TTC549 (cell line): ENCODE measurements around the gene CSNK2A1.

ENCODE experiments used
- FAIRE-seq: peaks from 2 replicates; lab custom pipeline; 2012; peaks lifted over from hg19 to GRCh38; lab: Jason Lieb, UNC

The CSNK2A1 gene

GRCh38 chr20:564192-564591, 20.6 kb upstream of the CSNK2A1 start:
- no peak for FAIRE-seq

- no peak for FAIRE-seq
These were observed 19.6 kb upstream of the CSNK2A1 start for GRCh38 chr20:563187-563586.

DNA sequence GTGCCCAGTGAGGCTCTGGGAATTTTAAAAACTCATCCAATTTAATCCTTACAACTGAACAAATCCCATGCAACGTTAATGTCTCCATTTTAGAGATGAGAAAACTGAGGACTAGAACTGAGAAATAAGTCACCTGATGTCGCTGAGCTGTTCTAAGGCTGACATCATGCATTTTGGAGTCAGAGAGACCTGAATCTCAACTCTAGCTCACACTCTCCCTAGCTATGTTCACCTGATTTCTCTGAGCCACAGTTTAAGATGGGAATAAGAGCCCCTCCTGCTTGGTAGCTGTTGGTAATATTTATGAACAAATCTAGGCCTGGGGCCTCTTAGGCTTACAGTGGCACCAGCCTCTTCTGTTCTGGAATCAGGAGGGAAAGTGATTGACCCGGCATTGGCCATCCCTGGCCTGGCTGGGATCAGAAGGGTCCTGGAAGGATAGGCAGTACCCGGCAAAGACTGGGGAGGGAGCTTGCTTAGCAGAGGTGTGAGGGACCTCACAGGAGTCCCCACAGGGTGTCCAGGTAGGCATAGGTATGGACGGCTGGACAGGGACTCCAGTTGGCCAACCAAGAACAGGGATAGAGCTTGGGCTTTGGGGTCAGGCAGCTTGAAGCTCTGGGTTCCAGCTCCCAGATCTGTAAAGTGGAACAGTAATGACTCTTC, 18.8 kb upstream of the CSNK2A1 start:
- FAIRE-seq: no peak

- peak; percentile 69 for FAIRE-seq
These were observed 18.0 kb upstream of the CSNK2A1 start for GRCh38 chr20:561437-562231.

DNA sequence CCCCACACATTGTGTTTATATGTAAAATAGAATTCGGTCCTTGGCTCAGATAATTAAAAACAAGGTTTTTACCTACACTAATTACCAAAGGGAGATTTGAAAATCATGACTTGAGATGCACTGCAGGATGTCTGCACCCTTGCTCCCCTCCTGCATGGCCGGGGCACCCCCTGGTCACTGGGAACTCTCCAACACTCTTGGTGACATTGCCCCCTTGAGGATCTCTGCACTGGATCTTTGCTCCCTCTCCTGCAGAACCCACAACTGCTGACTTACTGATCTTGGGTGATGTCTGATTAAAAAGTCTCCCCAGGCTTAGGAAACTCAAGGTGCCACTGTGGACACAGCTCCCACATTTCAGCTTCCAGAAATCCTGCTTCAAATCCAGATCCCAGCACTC, 17.1 kb upstream of the CSNK2A1 start:
- no peak for FAIRE-seq

DNA sequence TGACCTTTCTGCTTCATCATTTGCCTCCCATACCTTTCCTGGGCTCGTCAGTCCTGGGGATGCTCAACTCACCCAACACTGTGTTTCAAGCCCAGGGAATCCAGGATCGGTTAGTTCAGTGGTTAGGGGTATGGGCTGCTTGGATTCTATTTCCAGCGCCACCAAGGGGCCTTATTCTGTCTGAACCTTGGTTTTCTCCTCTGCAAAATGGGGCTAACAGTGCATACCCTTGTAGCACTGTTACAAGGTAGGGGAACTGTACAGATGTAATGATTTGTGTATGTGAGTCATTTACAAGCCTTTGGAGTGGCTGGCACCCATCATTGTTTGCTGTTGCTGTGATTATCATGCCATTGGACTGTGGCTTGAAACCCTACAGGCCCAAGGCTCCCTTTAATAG, 14.5 kb upstream of the CSNK2A1 start:
- no peak for FAIRE-seq

DNA sequence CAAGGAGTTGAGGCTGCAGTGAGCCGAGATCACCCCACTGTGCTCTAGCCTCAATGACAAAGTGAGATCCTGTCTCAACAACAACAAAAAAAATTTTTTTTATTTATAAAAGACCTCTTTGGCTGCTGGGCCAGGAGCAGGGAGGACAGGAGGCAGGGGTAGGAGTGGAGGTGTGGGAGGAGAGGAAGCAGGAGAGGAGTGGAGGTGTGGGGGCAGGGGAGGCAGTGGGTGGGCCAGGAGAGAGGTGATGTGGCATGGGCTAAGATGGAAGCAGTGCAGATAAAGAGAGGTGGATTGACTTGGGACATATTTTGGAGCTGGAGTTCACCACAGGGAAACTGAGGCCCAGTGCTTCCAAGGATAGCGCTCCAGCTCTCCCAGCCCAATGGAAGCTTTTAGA, 13.4 kb upstream of the CSNK2A1 start:
- FAIRE-seq: no peak

DNA sequence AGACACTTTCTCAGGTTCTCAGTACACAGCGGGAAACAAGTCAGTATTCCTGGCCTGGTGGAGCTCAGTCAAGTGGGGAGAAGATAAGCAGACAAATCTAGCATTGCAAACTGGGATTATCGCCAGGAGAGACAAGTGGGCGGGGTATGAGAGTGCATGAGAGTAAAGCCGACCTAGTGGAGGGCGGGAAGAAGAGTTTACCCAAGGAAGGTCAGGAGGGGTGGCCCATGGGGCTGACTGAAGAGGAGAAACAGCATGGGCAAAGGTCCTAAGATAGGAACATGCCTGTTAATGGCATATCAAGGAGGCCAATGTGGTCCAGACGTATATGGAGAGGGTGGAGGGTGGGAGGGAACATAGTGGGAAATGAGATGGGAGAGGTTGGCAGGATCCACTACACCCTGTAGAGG, 12.4 kb upstream of the CSNK2A1 start:
- FAIRE-seq: no peak

- no peak for FAIRE-seq
These were observed 7.0 kb upstream of the CSNK2A1 start for GRCh38 chr20:550611-551010.

DNA sequence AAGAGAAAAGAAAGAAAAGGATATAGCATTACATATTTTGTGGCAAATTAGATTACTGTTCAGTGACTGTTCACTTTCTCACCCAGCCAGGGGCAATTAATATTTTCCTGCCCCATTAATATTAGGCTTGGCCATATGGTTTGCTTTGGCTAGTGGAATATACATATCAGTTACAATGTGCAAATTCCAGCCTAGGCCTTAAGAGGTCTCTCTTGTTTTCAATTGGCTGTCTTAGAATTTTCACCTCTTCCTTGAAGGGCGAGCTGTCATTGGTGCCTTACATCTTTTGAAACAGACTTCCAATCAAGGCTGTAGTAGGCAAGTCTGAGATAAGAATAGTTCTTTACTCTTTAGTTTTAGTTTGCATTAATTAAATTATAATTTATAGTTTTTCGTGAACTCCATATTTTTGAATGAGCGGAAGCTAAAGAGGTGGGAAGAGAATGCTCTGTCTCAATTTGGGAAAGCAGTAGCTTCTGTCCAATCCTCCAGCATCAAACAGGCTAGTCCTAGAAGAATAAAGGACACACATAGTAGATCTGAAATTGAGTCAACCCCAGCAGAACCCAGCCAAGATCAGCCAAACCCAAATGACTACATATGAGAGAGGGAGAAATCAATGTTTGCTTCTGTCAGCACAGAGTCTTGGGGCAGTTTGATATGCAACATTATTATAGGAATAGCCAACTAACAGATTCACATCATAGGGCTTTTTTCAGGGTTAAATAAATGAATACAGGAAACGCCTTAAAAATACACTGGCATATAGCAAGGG, 6.3 kb upstream of the CSNK2A1 start:
- no peak for FAIRE-seq

- no peak for FAIRE-seq
These were observed 5.3 kb upstream of the CSNK2A1 start for GRCh38 chr20:548906-549305.

DNA sequence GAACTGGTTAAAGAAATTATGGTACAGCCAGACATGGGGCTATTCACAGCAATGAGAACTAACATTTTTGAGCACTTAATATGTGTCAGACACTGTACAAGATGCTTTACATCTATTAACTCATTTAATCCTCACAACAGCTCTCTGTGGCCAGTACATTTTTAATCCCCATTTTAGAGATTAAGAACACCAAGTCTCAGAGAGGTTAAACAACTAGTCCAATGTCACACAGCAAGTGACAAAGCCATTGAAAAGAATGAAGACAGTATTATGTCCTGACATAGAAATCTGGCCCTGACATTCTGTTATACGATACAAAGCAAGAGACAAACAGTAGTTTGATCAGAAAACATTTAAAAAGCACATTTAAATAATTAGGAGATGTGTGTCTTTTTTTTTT, 3.8 kb upstream of the CSNK2A1 start:
- FAIRE-seq: no peak

DNA sequence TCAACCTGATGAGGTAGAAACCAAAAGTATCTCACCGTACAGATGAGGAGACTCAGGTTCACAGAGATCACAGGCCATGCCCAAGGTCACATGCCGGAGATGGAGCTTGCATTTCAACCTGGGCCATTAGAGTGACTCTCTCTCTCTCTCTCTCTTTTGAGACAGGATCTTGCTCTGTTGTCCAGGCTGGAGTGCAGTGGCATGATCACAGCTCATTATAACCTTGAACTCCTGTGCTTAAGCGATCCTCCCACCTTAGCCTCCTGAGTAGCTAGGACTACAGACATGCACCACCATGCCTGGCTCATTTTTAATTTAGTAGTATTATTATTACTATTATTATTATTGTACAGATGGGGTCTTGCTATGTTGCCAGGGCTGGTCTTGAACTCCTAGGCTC, 2.8 kb upstream of the CSNK2A1 start:
- no peak for FAIRE-seq

- no peak for FAIRE-seq
These were observed 649 bp upstream of the CSNK2A1 start for GRCh38 chr20:544153-544725.

- no peak for FAIRE-seq
These were observed 717 bp downstream of the CSNK2A1 start for GRCh38 chr20:542777-543368.

GRCh38 chr20:540391-541201, 3.0 kb downstream of the CSNK2A1 start:
- no peak for FAIRE-seq

DNA sequence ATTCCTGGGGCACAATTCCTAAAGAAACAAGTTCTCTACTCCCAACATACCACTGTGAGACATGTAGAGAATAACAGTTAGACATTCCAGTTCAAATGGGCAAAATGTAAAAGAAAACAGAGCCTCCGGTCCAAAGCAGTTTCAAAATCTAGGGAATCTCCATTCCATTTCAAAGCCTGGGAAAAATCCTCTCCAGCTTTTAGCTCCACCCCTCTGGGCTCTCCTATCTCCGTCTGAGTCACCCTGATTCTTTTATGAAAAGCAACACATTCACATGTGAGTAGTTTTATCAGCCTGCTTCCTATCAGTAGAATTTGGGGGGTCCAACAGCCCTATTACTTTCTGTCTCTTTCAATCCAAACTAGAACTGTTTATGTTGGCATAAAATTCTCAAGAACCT, 3.7 kb downstream of the CSNK2A1 start:
- no peak for FAIRE-seq

GRCh38 chr20:539191-539590, 4.4 kb downstream of the CSNK2A1 start:
- no peak for FAIRE-seq

GRCh38 chr20:537983-538382, 5.6 kb downstream of the CSNK2A1 start:
- FAIRE-seq: no peak

- no peak for FAIRE-seq
These were observed 7.1 kb downstream of the CSNK2A1 start for GRCh38 chr20:536426-537010.

DNA sequence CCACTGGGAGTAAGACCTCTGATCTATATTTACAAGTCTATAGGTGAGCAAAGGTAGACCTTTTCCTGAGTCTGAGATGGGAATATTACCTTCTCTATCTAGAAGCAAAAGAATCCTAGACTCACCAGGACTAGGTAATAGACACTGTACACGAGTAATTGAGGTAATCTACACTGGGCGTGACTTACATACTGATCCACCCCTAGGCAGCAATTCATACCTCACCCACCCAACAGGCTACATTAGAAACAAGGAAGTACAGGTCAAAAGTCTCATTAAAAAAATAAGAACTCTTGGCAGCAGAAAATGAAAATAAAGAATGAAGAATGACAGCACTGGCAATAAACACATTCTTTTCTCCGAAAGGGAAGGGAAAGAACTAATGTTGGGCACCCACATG, 7.6 kb downstream of the CSNK2A1 start:
- no peak for FAIRE-seq
